NCI-H146 treated with DMSO at 0.1 percent for 48 hours (cell line): ENCODE measurements around the gene YPEL4.

ENCODE experiments used
- DNase-seq: peaks from one replicate; lab custom pipeline; 2025; ENCODE audit not compliant: unreplicated experiment; lab: John Stamatoyannopoulos, UW

YPEL4 gene

GRCh38 chr11:57651408-57651807 is 1.7 kb upstream of the YPEL4 start:
- no peak for DNase-seq

GRCh38 chr11:57650739-57651090 is 1.0 kb upstream of the YPEL4 start:
- DNase-seq: no peak

- no peak for DNase-seq
Observed at GRCh38 chr11:57648801-57649735, 644 bp downstream of the YPEL4 start.

GRCh38 chr11:57647960-57648800 is 1.5 kb downstream of the YPEL4 start:
- no peak for DNase-seq

- no peak for DNase-seq
Observed at GRCh38 chr11:57647372-57647771, 2.3 kb downstream of the YPEL4 start.

GRCh38 chr11:57646799-57647303 is 2.9 kb downstream of the YPEL4 start:
- DNase-seq: no peak

GRCh38 chr11:57646194-57646798 is 3.4 kb downstream of the YPEL4 start:
- no peak for DNase-seq

- DNase-seq: no peak
Observed at GRCh38 chr11:57645689-57646085, 4.0 kb downstream of the YPEL4 start.

- DNase-seq: no peak
Observed at GRCh38 chr11:57644748-57645688, 4.7 kb downstream of the YPEL4 start.

GRCh38 chr11:57643802-57644201 is 5.9 kb downstream of the YPEL4 start:
- DNase-seq: no peak

GRCh38 chr11:57641011-57641807 is 8.5 kb downstream of the YPEL4 start:
- no peak for DNase-seq

GRCh38 chr11:57640068-57640800 is 9.5 kb downstream of the YPEL4 start:
- no peak for DNase-seq

- no peak for DNase-seq
Observed at GRCh38 chr11:57639321-57640067, 10.2 kb downstream of the YPEL4 start.

- no peak for DNase-seq
Observed at GRCh38 chr11:57638811-57639320, 10.8 kb downstream of the YPEL4 start.

- peak; percentile 76 for DNase-seq
Observed at GRCh38 chr11:57638005-57638781, 11.5 kb downstream of the YPEL4 start.

GRCh38 chr11:57637626-57638004 is 12.1 kb downstream of the YPEL4 start:
- DNase-seq: no peak

GRCh38 chr11:57635246-57635645 is 14.5 kb downstream of the YPEL4 start:
- DNase-seq: no peak
